ENCODE data around the gene SLC8A3.

GRCh38 chr14:70234066-70234950, 45.6 kb upstream of the SLC8A3 start:
- TF ChIP-seq TAF1 (IDR thresholded peaks at IDR 0.05; ENCODE audit: borderline replicate concordance, low read depth, low read length) (no peak), BMI1 (IDR thresholded peaks at IDR 0.05; ENCODE audit: borderline replicate concordance) (no peak), CTCF (IDR thresholded peaks at IDR 0.05 in 2 of 3, conservative IDR thresholded peaks at IDR 0.05 in 1 of 3; ENCODE audit: control insufficient read depth in 2 of 3, extremely low read depth in 1 of 3, insufficient read depth in 1 of 3, low read depth in 3 of 3, low read length in 3 of 3) (no peak), POLR2A (IDR thresholded peaks at IDR 0.05; ENCODE audit: low read depth, low read length) (no peak), TCF12 (IDR thresholded peaks at IDR 0.05; ENCODE audit: low read depth, low read length) (no peak), ZSCAN29 (IDR thresholded peaks at IDR 0.05) (no peak), SREBF1 (IDR thresholded peaks at IDR 0.05; ENCODE audit: low read length) (no peak), NFYA (IDR thresholded peaks at IDR 0.05; ENCODE audit: borderline replicate concordance, low read depth, low read length) (no peak)
